HL-60 (cell line): ENCODE measurements around the gene TIAM1.

Experiments used
- GABPA ChIP-seq: IDR thresholded peaks from 2 replicates; pipeline ENCODE4 v1.6.1; 2012; ENCODE audit warnings: low read depth
- POLR2AphosphoS5 ChIP-seq: IDR thresholded peaks from 2 replicates; pipeline ENCODE4 v1.6.1; 2012; ENCODE audit warnings: low read depth
- TF ChIP-seq, protein P1 (sequence below): IDR thresholded peaks from 2 replicates; pipeline ENCODE4 v1.6.1; 2012; ENCODE audit warnings: low read depth; ENCODE audit not compliant: insufficient replicate concordance
- TF ChIP-seq, protein P2 (sequence below): IDR thresholded peaks from one replicate; pipeline ENCODE4 v1.5.1; 2011; ENCODE audit warnings: low read length, control low read depth, inconsistent platforms; ENCODE audit not compliant: insufficient read depth

DNA sequence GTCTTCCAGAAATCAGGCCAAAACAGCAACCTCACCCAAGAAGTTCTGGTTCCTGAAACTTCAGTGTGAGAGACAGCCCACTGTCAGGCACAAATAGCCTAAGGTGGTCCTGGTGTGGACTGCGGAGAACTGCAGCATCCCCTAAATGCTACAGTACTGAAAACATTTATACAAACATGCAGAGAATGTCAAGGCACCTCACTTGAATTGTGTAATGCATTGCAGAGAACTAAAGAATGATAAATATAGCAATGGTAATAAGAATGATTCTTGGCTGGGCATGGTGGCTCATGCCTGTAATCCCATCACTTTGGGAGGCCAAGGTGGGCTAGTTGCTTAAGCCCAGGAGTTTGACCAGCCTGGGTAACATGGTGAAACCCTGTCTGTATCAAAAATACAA, 138.6 kb downstream of the TIAM1 start:
- TF ChIP-seq, protein P1, sequence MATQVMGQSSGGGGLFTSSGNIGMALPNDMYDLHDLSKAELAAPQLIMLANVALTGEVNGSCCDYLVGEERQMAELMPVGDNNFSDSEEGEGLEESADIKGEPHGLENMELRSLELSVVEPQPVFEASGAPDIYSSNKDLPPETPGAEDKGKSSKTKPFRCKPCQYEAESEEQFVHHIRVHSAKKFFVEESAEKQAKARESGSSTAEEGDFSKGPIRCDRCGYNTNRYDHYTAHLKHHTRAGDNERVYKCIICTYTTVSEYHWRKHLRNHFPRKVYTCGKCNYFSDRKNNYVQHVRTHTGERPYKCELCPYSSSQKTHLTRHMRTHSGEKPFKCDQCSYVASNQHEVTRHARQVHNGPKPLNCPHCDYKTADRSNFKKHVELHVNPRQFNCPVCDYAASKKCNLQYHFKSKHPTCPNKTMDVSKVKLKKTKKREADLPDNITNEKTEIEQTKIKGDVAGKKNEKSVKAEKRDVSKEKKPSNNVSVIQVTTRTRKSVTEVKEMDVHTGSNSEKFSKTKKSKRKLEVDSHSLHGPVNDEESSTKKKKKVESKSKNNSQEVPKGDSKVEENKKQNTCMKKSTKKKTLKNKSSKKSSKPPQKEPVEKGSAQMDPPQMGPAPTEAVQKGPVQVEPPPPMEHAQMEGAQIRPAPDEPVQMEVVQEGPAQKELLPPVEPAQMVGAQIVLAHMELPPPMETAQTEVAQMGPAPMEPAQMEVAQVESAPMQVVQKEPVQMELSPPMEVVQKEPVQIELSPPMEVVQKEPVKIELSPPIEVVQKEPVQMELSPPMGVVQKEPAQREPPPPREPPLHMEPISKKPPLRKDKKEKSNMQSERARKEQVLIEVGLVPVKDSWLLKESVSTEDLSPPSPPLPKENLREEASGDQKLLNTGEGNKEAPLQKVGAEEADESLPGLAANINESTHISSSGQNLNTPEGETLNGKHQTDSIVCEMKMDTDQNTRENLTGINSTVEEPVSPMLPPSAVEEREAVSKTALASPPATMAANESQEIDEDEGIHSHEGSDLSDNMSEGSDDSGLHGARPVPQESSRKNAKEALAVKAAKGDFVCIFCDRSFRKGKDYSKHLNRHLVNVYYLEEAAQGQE = no peak
- TF ChIP-seq, protein P2, sequence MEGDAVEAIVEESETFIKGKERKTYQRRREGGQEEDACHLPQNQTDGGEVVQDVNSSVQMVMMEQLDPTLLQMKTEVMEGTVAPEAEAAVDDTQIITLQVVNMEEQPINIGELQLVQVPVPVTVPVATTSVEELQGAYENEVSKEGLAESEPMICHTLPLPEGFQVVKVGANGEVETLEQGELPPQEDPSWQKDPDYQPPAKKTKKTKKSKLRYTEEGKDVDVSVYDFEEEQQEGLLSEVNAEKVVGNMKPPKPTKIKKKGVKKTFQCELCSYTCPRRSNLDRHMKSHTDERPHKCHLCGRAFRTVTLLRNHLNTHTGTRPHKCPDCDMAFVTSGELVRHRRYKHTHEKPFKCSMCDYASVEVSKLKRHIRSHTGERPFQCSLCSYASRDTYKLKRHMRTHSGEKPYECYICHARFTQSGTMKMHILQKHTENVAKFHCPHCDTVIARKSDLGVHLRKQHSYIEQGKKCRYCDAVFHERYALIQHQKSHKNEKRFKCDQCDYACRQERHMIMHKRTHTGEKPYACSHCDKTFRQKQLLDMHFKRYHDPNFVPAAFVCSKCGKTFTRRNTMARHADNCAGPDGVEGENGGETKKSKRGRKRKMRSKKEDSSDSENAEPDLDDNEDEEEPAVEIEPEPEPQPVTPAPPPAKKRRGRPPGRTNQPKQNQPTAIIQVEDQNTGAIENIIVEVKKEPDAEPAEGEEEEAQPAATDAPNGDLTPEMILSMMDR = no peak
- TF ChIP-seq GABPA = no peak
- TF ChIP-seq POLR2AphosphoS5 = no peak
